HCT116 (cell line): ENCODE results near the gene C3AR1. TPM values are rescaled to one million over a fixed set of nuclear protein-coding genes. Genes with fewer than 3 reads are reported as not detected.

Experiments used
- ATAC-seq: fragments of 200-7000 bp; cut with Tn5 transposase; 2 replicates; pipeline ENCODE4 v1.9.1; 2020; ENCODE audit warnings: mild to moderate bottlenecking, moderate library complexity
- BruUV-seq: library from RNA; stranded (reverse); fragments of 400-500 nt; replicated peaks from 2 replicates; lab custom pipeline; 2021; lab: Mats Ljungman, UMichigan
- CTCF ChIA-PET: fragments of 300-600 bp; sonication (Branson Sonifier 250); formaldehyde crosslinking; loops from one replicate; lab custom pipeline; 2021; ENCODE audit warnings: antibody characterized with exemption; lab: Charles Lee
- POLR2A ChIA-PET: fragments of 300-600, 350-600 bp; sonication (Branson Sonifier 250); formaldehyde crosslinking; loops from one replicate; lab custom pipeline; 2021; ENCODE audit warnings: antibody characterized with exemption; lab: Charles Lee
- RAD21 ChIA-PET, 2 experiments: fragments of 300-600 bp; sonication (Branson Sonifier 250); formaldehyde crosslinking; loops; one replicate each; lab custom pipeline; 2023; ENCODE audit warnings: low total read pairs in 2 of 2; ENCODE audit not compliant: uncharacterized antibody in 2 of 2, unreplicated experiment in 2 of 2, low non-redundant PET in 1 of 2; lab: Charles Lee
- DNase-seq: peaks from one replicate; pipeline ENCODE4 v3.0.0-alpha.2; 2010; ENCODE audit warnings: low read depth, low spot score
- H2AFZ ChIP-seq: fragments of 200-600 bp; shearing (Covaris generic), sonication (generic); 2 replicates; pipeline ENCODE4 v1.6.1; 2017; ENCODE audit warnings: low read depth, mixed run types, mixed read lengths, antibody characterized with exemption, low read length; ENCODE audit not compliant: poor library complexity, severe bottlenecking
- H3K27ac ChIP-seq: 2 replicates; pipeline ENCODE4 v1.5.1; 2012; ENCODE audit warnings: low read depth, low read length
- H3K27me3 ChIP-seq: fragments of 200-600 bp; sonication (generic); 2 replicates; pipeline ENCODE4 v1.6.1; 2016; ENCODE audit warnings: mixed run types, low read length, mixed read lengths; ENCODE audit not compliant: insufficient read depth
- H3K36me3 ChIP-seq, 2 experiments: fragments of 200-500 bp in 1 of 2; fragments of 200-600 bp in 1 of 2; sonication (Bioruptor generic) in 1 of 2; sonication (generic) in 1 of 2; 2 replicates each; pipeline versions ENCODE4 v1.5.1 to v1.6.1; 2014 to 2016; ENCODE audit warnings: low read length in 2 of 2, inconsistent platforms in 1 of 2, mixed read lengths in 1 of 2, mixed run types in 1 of 2; ENCODE audit not compliant: insufficient read depth in 2 of 2, control insufficient read depth in 1 of 2
- H3K4me1 ChIP-seq, 2 experiments: fragments of 200-600 bp in 1 of 2; sonication (generic) in 1 of 2; 2 replicates each; pipeline versions ENCODE4 v1.5.1 to v1.6.1; 2012 to 2017; ENCODE audit warnings: low read length in 2 of 2, inconsistent platforms in 1 of 2, mild to moderate bottlenecking in 1 of 2, mixed read lengths in 1 of 2, mixed run types in 1 of 2, moderate library complexity in 1 of 2; ENCODE audit not compliant: insufficient read depth in 2 of 2, control insufficient read depth in 1 of 2
- H3K4me2 ChIP-seq: fragments of 200-600 bp; sonication (generic); 2 replicates; pipeline ENCODE4 v1.6.1; 2017; ENCODE audit warnings: mixed run types, low read length, mixed read lengths
- H3K4me3 ChIP-seq, 2 experiments: fragments of 200-600 bp in 1 of 2; sonication (generic) in 1 of 2; replicated peaks in 1 of 2; 2 replicates each; pipeline ENCODE4 v1.5.1; 2011 to 2016; ENCODE audit warnings: low read length in 2 of 2, control low read depth in 1 of 2, low read depth in 1 of 2, mild to moderate bottlenecking in 1 of 2, mixed read lengths in 1 of 2, mixed run types in 1 of 2
- H3K79me2 ChIP-seq: fragments of 200-600 bp; sonication (generic); 2 replicates; pipeline ENCODE4 v1.6.1; 2017; ENCODE audit warnings: mild to moderate bottlenecking, mixed run types, low read length, moderate library complexity, mixed read lengths; ENCODE audit not compliant: insufficient read depth
- H3K9ac ChIP-seq: fragments of 200-600 bp; sonication (generic); 2 replicates; pipeline ENCODE4 v1.6.1; 2016; ENCODE audit warnings: low read length, mixed read lengths
- H3K9me2 ChIP-seq: fragments of 200-600 bp; sonication (generic), shearing (Covaris generic); 2 replicates; pipeline ENCODE4 v1.6.1; 2017; ENCODE audit warnings: mixed run types, mild to moderate bottlenecking, moderate library complexity; ENCODE audit not compliant: insufficient read depth
- H3K9me3 ChIP-seq, 2 experiments: fragments of 200-500 bp in 1 of 2; fragments of 200-600 bp in 1 of 2; sonication (Bioruptor generic) in 1 of 2; sonication (generic) in 1 of 2; 2 replicates each; pipeline ENCODE4 v1.6.1; 2014 to 2017; ENCODE audit warnings: low read length in 2 of 2, mixed read lengths in 2 of 2, inconsistent platforms in 1 of 2, low read depth in 1 of 2, mild to moderate bottlenecking in 1 of 2, mixed run types in 1 of 2, moderate library complexity in 1 of 2; ENCODE audit not compliant: control insufficient read depth in 1 of 2, insufficient read depth in 1 of 2
- H4K20me1 ChIP-seq: fragments of 200-600 bp; sonication (generic), shearing (Covaris generic); 2 replicates; pipeline ENCODE4 v1.6.1; 2017; ENCODE audit warnings: mixed run types, mild to moderate bottlenecking, moderate library complexity; ENCODE audit not compliant: insufficient read depth
- EGR1 ChIP-seq: IDR thresholded peaks from 2 replicates; pipeline ENCODE4 v1.6.1; 2012; ENCODE audit warnings: low read depth
- EZH2 ChIP-seq: fragments of 200-600 bp; sonication (generic); IDR thresholded peaks from 2 replicates; pipeline ENCODE4 v1.6.1; 2017; ENCODE audit warnings: antibody characterized with exemption, mixed run types
- EZH2phosphoT487 ChIP-seq: fragments of 200-600 bp; IDR thresholded peaks from 2 replicates; pipeline ENCODE4 v1.6.1; 2018; ENCODE audit warnings: antibody characterized with exemption, borderline replicate concordance
- JUND ChIP-seq: IDR thresholded peaks from 2 replicates; pipeline ENCODE4 v1.6.1; 2012
- TCF7L2 ChIP-seq: IDR thresholded peaks from 2 replicates; pipeline ENCODE4 v1.7.0; 2011; ENCODE audit warnings: borderline replicate concordance, inconsistent platforms; ENCODE audit not compliant: insufficient read depth, insufficient read length; ENCODE audit errors: extremely low read depth
- ZBTB33 ChIP-seq: IDR thresholded peaks from 2 replicates; pipeline ENCODE4 v1.6.1; 2011; ENCODE audit warnings: mild to moderate bottlenecking, low read length, moderate library complexity; ENCODE audit not compliant: insufficient replicate concordance; ENCODE audit errors: extremely low read depth
- ZNF274 ChIP-seq: fragments of 200-500 bp; sonication (Bioruptor generic); IDR thresholded peaks from 2 replicates; pipeline ENCODE4 v1.6.1; 2014; ENCODE audit warnings: mild to moderate bottlenecking, low read depth, low read length, inconsistent platforms
- intact Hi-C: fragments of 100-400 bp; cut with micrococcal nuclease; formaldehyde crosslinking; loops from 2 replicates; pipeline ENCODE4 v1.10.0; 2022
- total RNA-seq: library from RNA; stranded (reverse); gene quantifications from one replicate; pipeline ENCODE4 v1.2.1, GENCODE V29; 2021; ENCODE audit not compliant: unreplicated experiment

C3AR1 gene
- total RNA-seq, 1 experiment from 2014 or later = not detected

- TF ChIP-seq EGR1 = no peak
- TF ChIP-seq EZH2 = no peak
- TF ChIP-seq JUND = no peak
Observed at GRCh38 chr12:8057306-8057705, 8.9 kb downstream of the C3AR1 start (continued).

GRCh38 chr12:8054816-8055215 is 11.3 kb downstream of the C3AR1 start:
- RAD21 ChIA-PET = no interaction called here
- CTCF ChIA-PET = no interaction called here
- Histone ChIP-seq H3K4me1 (no peaks in the 10 kb centered on the region), H3K9me2 (no peaks in the 10 kb centered on the region), H3K27me3 (no peaks in the 10 kb centered on the region), H3K9me3 (no peaks in the 10 kb centered on the region), H3K27ac (no peak overlapping the region), H4K20me1 (no peaks in the 10 kb centered on the region), H3K79me2 (no peaks in the 10 kb centered on the region), H3K36me3 (peaks cover 6 to 8% of the 10 kb centered on the region in 2 experiments; a peak in 2 of 4 replicates), H3K9ac (no peak overlapping the region), H3K4me3 (no peak overlapping the region), H2AFZ (no peak overlapping the region), H3K4me2 (no peak overlapping the region)
- POLR2A ChIA-PET = interaction anchor here (1.0 kb wide), 1 partner anchor 16 kb away, joined by 3 read pairs; no protein-coding TSS in a partner anchor
- ATAC-seq = no peak
- DNase-seq = no peak
- BruUV-seq = no TSS peak
- no peak for TF ChIP-seq EGR1
- TF ChIP-seq ZBTB33 = no peak
- no peak for TF ChIP-seq EZH2phosphoT487
- no peak for TF ChIP-seq ZNF274
- TF ChIP-seq TCF7L2 = no peak
- intact Hi-C loops = no loop called here
